ENCODE results near the gene CD300LG. TPM values are rescaled to one million over a fixed set of nuclear protein-coding genes. Genes with fewer than 3 reads are reported as not detected.

CD300LG gene
- total RNA-seq, 2 experiments from 2014 or later = not detected

GRCh38 chr17:43900858-43901754 is 54.1 kb downstream of the CD300LG start:
- POLR2A ChIA-PET = interaction anchor here (0.6 kb wide), 1 partner anchor 203 kb away, joined by 3 read pairs; no protein-coding TSS in a partner anchor
- no peaks in the 10 kb centered on the region for H3K79me2 ChIP-seq (ENCODE audit: insufficient read depth, low read depth, low read length)
- H3K9me2 ChIP-seq (ENCODE audit: insufficient read depth, low read length) = no peaks in the 10 kb centered on the region
- no peaks in the 10 kb centered on the region for H4K20me1 ChIP-seq (ENCODE audit: insufficient read depth, low read length)
- H3K4me3 ChIP-seq (ENCODE audit: low read depth, low read length, poor library complexity, severe bottlenecking) = peak overlapping the region; percentile 17
- H2AFZ ChIP-seq (ENCODE audit: low read length) = peak overlapping the region; percentile 8; the same call in 1 of the 2 replicates
- H3K9me3 ChIP-seq (ENCODE audit: low read length) = no peaks in the 10 kb centered on the region
- CTCF ChIA-PET (ENCODE audit: unreplicated experiment) = interaction anchor here (0.5 kb wide), 1 partner anchor 135 kb away, joined by 3 read pairs; no protein-coding TSS in a partner anchor
- DNase-seq (ENCODE audit: low spot score) = no peak
- no peaks in the 10 kb centered on the region for H3K4me1 ChIP-seq (ENCODE audit: insufficient read depth, low read length, poor library complexity, severe bottlenecking)
- intact Hi-C loops (cut with micrococcal nuclease; ENCODE audit: unreplicated experiment) = no loop called here
- peak overlapping the region; percentile 50 for H3K4me2 ChIP-seq (ENCODE audit: low read length)
- BruUV-seq (replicated peaks) = no TSS peak
- no peak overlapping the region for H3K27ac ChIP-seq (ENCODE audit: low read depth, low read length, poor library complexity, severe bottlenecking)
- TF ChIP-seq EZH2phosphoT487 (IDR thresholded peaks at IDR 0.05; ENCODE audit: borderline replicate concordance, low read depth, low read length) (no peak), CTCF (conservative IDR thresholded peaks at IDR 0.05; ENCODE audit: low read length) (no peak)
- no peaks in the 10 kb centered on the region for H3K36me3 ChIP-seq (ENCODE audit: insufficient read depth, low read length)

- Histone ChIP-seq H3K79me2 (ENCODE audit: insufficient read depth, low read depth, low read length) (no peaks in the 10 kb centered on the region), H3K4me1 (ENCODE audit: insufficient read depth, low read length, poor library complexity, severe bottlenecking) (peaks cover 2% of the 10 kb centered on the region), H3K9me2 (ENCODE audit: insufficient read depth, low read length) (no peaks in the 10 kb centered on the region), H4K20me1 (ENCODE audit: insufficient read depth, low read length) (no peaks in the 10 kb centered on the region), H3K27ac (ENCODE audit: low read depth, low read length, poor library complexity, severe bottlenecking) (no peak overlapping the region), H3K4me2 (ENCODE audit: low read length) (no peak overlapping the region), H3K4me3 (ENCODE audit: low read depth, low read length, poor library complexity, severe bottlenecking) (no peak overlapping the region), H3K36me3 (ENCODE audit: insufficient read depth, low read length) (no peaks in the 10 kb centered on the region), H3K9me3 (ENCODE audit: low read length) (no peaks in the 10 kb centered on the region), H2AFZ (ENCODE audit: low read length) (no peak overlapping the region)
- intact Hi-C loops (cut with micrococcal nuclease; ENCODE audit: unreplicated experiment) = no loop called here
- ChIA-PET POLR2A (interaction anchor here (0.5 to 0.6 kb wide), 2 partner anchors 202 to 382 kb away, joined by 3 read pairs; no protein-coding TSS in a partner anchor), CTCF (ENCODE audit: unreplicated experiment) (no interaction called here)
- no peak for DNase-seq (ENCODE audit: low spot score)
- TF ChIP-seq EZH2phosphoT487 (IDR thresholded peaks at IDR 0.05; ENCODE audit: borderline replicate concordance, low read depth, low read length) (no peak), CTCF (conservative IDR thresholded peaks at IDR 0.05; ENCODE audit: low read length) (no peak)
- no TSS peak for BruUV-seq (replicated peaks)
These were observed 55.0 kb downstream of the CD300LG start for GRCh38 chr17:43901861-43902589.

Measured in OCI-LY7 (cell line).